HCT116 (cell line): ENCODE results near the gene PCP4. TPM values are rescaled to one million over a fixed set of nuclear protein-coding genes. Genes with fewer than 3 reads are reported as not detected.

Source experiments
- ATAC-seq: fragments of 200-7000 bp; cut with Tn5 transposase; 2 replicates; pipeline ENCODE4 v1.9.1; 2020; ENCODE audit warnings: mild to moderate bottlenecking, moderate library complexity
- BruUV-seq: library from RNA; stranded (reverse); fragments of 400-500 nt; replicated peaks from 2 replicates; lab custom pipeline; 2021; lab: Mats Ljungman, UMichigan
- CTCF ChIA-PET: fragments of 300-600 bp; sonication (Branson Sonifier 250); formaldehyde crosslinking; loops from one replicate; lab custom pipeline; 2021; ENCODE audit warnings: antibody characterized with exemption; lab: Charles Lee
- POLR2A ChIA-PET: fragments of 300-600, 350-600 bp; sonication (Branson Sonifier 250); formaldehyde crosslinking; loops from one replicate; lab custom pipeline; 2021; ENCODE audit warnings: antibody characterized with exemption; lab: Charles Lee
- RAD21 ChIA-PET, 2 experiments: fragments of 300-600 bp; sonication (Branson Sonifier 250); formaldehyde crosslinking; loops; one replicate each; lab custom pipeline; 2023; ENCODE audit warnings: low total read pairs in 2 of 2; ENCODE audit not compliant: uncharacterized antibody in 2 of 2, unreplicated experiment in 2 of 2, low non-redundant PET in 1 of 2; lab: Charles Lee
- DNase-seq: peaks from one replicate; pipeline ENCODE4 v3.0.0-alpha.2; 2010; ENCODE audit warnings: low read depth, low spot score
- H2AFZ ChIP-seq: fragments of 200-600 bp; shearing (Covaris generic), sonication (generic); 2 replicates; pipeline ENCODE4 v1.6.1; 2017; ENCODE audit warnings: low read depth, mixed run types, mixed read lengths, antibody characterized with exemption, low read length; ENCODE audit not compliant: poor library complexity, severe bottlenecking
- H3K27ac ChIP-seq: 2 replicates; pipeline ENCODE4 v1.5.1; 2012; ENCODE audit warnings: low read depth, low read length
- H3K27me3 ChIP-seq: fragments of 200-600 bp; sonication (generic); 2 replicates; pipeline ENCODE4 v1.6.1; 2016; ENCODE audit warnings: mixed run types, low read length, mixed read lengths; ENCODE audit not compliant: insufficient read depth
- H3K36me3 ChIP-seq, 2 experiments: fragments of 200-500 bp in 1 of 2; fragments of 200-600 bp in 1 of 2; sonication (Bioruptor generic) in 1 of 2; sonication (generic) in 1 of 2; 2 replicates each; pipeline versions ENCODE4 v1.5.1 to v1.6.1; 2014 to 2016; ENCODE audit warnings: low read length in 2 of 2, inconsistent platforms in 1 of 2, mixed read lengths in 1 of 2, mixed run types in 1 of 2; ENCODE audit not compliant: insufficient read depth in 2 of 2, control insufficient read depth in 1 of 2
- H3K4me1 ChIP-seq, 2 experiments: fragments of 200-600 bp in 1 of 2; sonication (generic) in 1 of 2; 2 replicates each; pipeline versions ENCODE4 v1.5.1 to v1.6.1; 2012 to 2017; ENCODE audit warnings: low read length in 2 of 2, inconsistent platforms in 1 of 2, mild to moderate bottlenecking in 1 of 2, mixed read lengths in 1 of 2, mixed run types in 1 of 2, moderate library complexity in 1 of 2; ENCODE audit not compliant: insufficient read depth in 2 of 2, control insufficient read depth in 1 of 2
- H3K4me2 ChIP-seq: fragments of 200-600 bp; sonication (generic); 2 replicates; pipeline ENCODE4 v1.6.1; 2017; ENCODE audit warnings: mixed run types, low read length, mixed read lengths
- H3K4me3 ChIP-seq, 2 experiments: fragments of 200-600 bp in 1 of 2; sonication (generic) in 1 of 2; replicated peaks in 1 of 2; 2 replicates each; pipeline ENCODE4 v1.5.1; 2011 to 2016; ENCODE audit warnings: low read length in 2 of 2, control low read depth in 1 of 2, low read depth in 1 of 2, mild to moderate bottlenecking in 1 of 2, mixed read lengths in 1 of 2, mixed run types in 1 of 2
- H3K79me2 ChIP-seq: fragments of 200-600 bp; sonication (generic); 2 replicates; pipeline ENCODE4 v1.6.1; 2017; ENCODE audit warnings: mild to moderate bottlenecking, mixed run types, low read length, moderate library complexity, mixed read lengths; ENCODE audit not compliant: insufficient read depth
- H3K9ac ChIP-seq: fragments of 200-600 bp; sonication (generic); 2 replicates; pipeline ENCODE4 v1.6.1; 2016; ENCODE audit warnings: low read length, mixed read lengths
- H3K9me2 ChIP-seq: fragments of 200-600 bp; sonication (generic), shearing (Covaris generic); 2 replicates; pipeline ENCODE4 v1.6.1; 2017; ENCODE audit warnings: mixed run types, mild to moderate bottlenecking, moderate library complexity; ENCODE audit not compliant: insufficient read depth
- H3K9me3 ChIP-seq, 2 experiments: fragments of 200-500 bp in 1 of 2; fragments of 200-600 bp in 1 of 2; sonication (Bioruptor generic) in 1 of 2; sonication (generic) in 1 of 2; 2 replicates each; pipeline ENCODE4 v1.6.1; 2014 to 2017; ENCODE audit warnings: low read length in 2 of 2, mixed read lengths in 2 of 2, inconsistent platforms in 1 of 2, low read depth in 1 of 2, mild to moderate bottlenecking in 1 of 2, mixed run types in 1 of 2, moderate library complexity in 1 of 2; ENCODE audit not compliant: control insufficient read depth in 1 of 2, insufficient read depth in 1 of 2
- H4K20me1 ChIP-seq: fragments of 200-600 bp; sonication (generic), shearing (Covaris generic); 2 replicates; pipeline ENCODE4 v1.6.1; 2017; ENCODE audit warnings: mixed run types, mild to moderate bottlenecking, moderate library complexity; ENCODE audit not compliant: insufficient read depth
- ATF3 ChIP-seq: IDR thresholded peaks from 2 replicates; pipeline ENCODE4 v1.6.1; 2012
- CBX3 ChIP-seq: IDR thresholded peaks from 2 replicates; pipeline ENCODE4 v1.6.1; 2012; ENCODE audit warnings: low read depth
- CEBPB ChIP-seq: IDR thresholded peaks from 2 replicates; pipeline ENCODE4 v1.6.1; 2012; ENCODE audit warnings: low read depth
- EGR1 ChIP-seq: IDR thresholded peaks from 2 replicates; pipeline ENCODE4 v1.6.1; 2012; ENCODE audit warnings: low read depth
- ELF1 ChIP-seq: IDR thresholded peaks from 2 replicates; pipeline ENCODE4 v1.6.1; 2012; ENCODE audit warnings: low read depth, borderline replicate concordance
- EZH2 ChIP-seq: fragments of 200-600 bp; sonication (generic); IDR thresholded peaks from 2 replicates; pipeline ENCODE4 v1.6.1; 2017; ENCODE audit warnings: antibody characterized with exemption, mixed run types
- EZH2phosphoT487 ChIP-seq: fragments of 200-600 bp; IDR thresholded peaks from 2 replicates; pipeline ENCODE4 v1.6.1; 2018; ENCODE audit warnings: antibody characterized with exemption, borderline replicate concordance
- JUND ChIP-seq: IDR thresholded peaks from 2 replicates; pipeline ENCODE4 v1.6.1; 2012
- POLR2A ChIP-seq: IDR thresholded peaks from 2 replicates; pipeline ENCODE4 v1.7.0; 2011; ENCODE audit warnings: borderline replicate concordance; ENCODE audit not compliant: insufficient read depth, insufficient read length; ENCODE audit errors: extremely low read depth
- POLR2AphosphoS5 ChIP-seq: IDR thresholded peaks from 2 replicates; pipeline ENCODE4 v1.6.1; 2011; ENCODE audit warnings: mild to moderate bottlenecking, low read depth, low read length, moderate library complexity
- RAD21 ChIP-seq: IDR thresholded peaks from 2 replicates; pipeline ENCODE4 v1.6.1; 2012; ENCODE audit warnings: low read depth, mild to moderate bottlenecking
- REST ChIP-seq: IDR thresholded peaks from 2 replicates; pipeline ENCODE4 v1.6.1; 2012; ENCODE audit warnings: low read depth
- SIN3A ChIP-seq: IDR thresholded peaks from 2 replicates; pipeline ENCODE4 v1.6.1; 2012; ENCODE audit warnings: low read depth
- SP1 ChIP-seq: IDR thresholded peaks from 2 replicates; pipeline ENCODE4 v1.6.1; 2012; ENCODE audit warnings: low read depth
- SRF ChIP-seq: IDR thresholded peaks from 2 replicates; pipeline ENCODE4 v1.6.1; 2012; ENCODE audit warnings: low read depth
- YY1 ChIP-seq: IDR thresholded peaks from 2 replicates; pipeline ENCODE4 v1.6.1; 2011; ENCODE audit warnings: low read length, low read depth, moderate library complexity, mild to moderate bottlenecking; ENCODE audit not compliant: insufficient replicate concordance; ENCODE audit errors: extremely low read depth
- ZFX ChIP-seq: fragments of 450-650 bp; IDR thresholded peaks from 2 replicates; pipeline ENCODE4 v1.6.1; 2017
- ZNF274 ChIP-seq: fragments of 200-500 bp; sonication (Bioruptor generic); IDR thresholded peaks from 2 replicates; pipeline ENCODE4 v1.6.1; 2014; ENCODE audit warnings: mild to moderate bottlenecking, low read depth, low read length, inconsistent platforms
- intact Hi-C: fragments of 100-400 bp; cut with micrococcal nuclease; formaldehyde crosslinking; loops from 2 replicates; pipeline ENCODE4 v1.10.0; 2022
- total RNA-seq: library from RNA; stranded (reverse); gene quantifications from one replicate; pipeline ENCODE4 v1.2.1, GENCODE V29; 2021; ENCODE audit not compliant: unreplicated experiment
- TF ChIP-seq, protein P1 (sequence below): IDR thresholded peaks from 2 replicates; pipeline ENCODE4 v1.6.1; 2012
- TF ChIP-seq, protein P2 (sequence below), 3 experiments: fragments of 200-600 bp in 1 of 3; sonication (generic) in 1 of 3; IDR thresholded peaks in 2 of 3; conservative IDR thresholded peaks in 1 of 3; 2 replicates each; pipeline ENCODE4 v1.5.1; 2012 to 2017; ENCODE audit warnings: low read depth in 2 of 3, low read length in 2 of 3, antibody characterized with exemption in 1 of 3, borderline replicate concordance in 1 of 3, control low read depth in 1 of 3, mild to moderate bottlenecking in 1 of 3, mixed read lengths in 1 of 3, mixed run types in 1 of 3, moderate library complexity in 1 of 3; ENCODE audit not compliant: insufficient read depth in 1 of 3

The PCP4 gene
- total RNA-seq, 1 experiment from 2014 or later, result not detected

- Histone ChIP-seq H3K36me3 (no peaks in the 10 kb centered on the region), H3K4me3 (no peak overlapping the region), H3K27me3 (no peaks in the 10 kb centered on the region), H3K79me2 (no peaks in the 10 kb centered on the region), H4K20me1 (no peaks in the 10 kb centered on the region), H3K4me1 (no peaks in the 10 kb centered on the region; a peak in 1 of 4 replicates), H3K9me2 (no peaks in the 10 kb centered on the region), H3K4me2 (no peak overlapping the region), H3K9ac (no peak overlapping the region), H3K9me3 (peaks cover 0 to 4% of the 10 kb centered on the region in 2 experiments; a peak in 1 of 4 replicates), H2AFZ (no peak overlapping the region), H3K27ac (no peak overlapping the region)
- DNase-seq (no peak), ATAC-seq (no peak)
- TF ChIP-seq ZNF274 (no peak), RAD21 (no peak), ZFX (no peak), POLR2A (no peak), SP1 (no peak), SRF (no peak), YY1 (no peak), CBX3 (no peak), EZH2phosphoT487 (no peak), REST (no peak), ATF3 (no peak), CEBPB (no peak), JUND (no peak), EGR1 (no peak), EZH2 (no peak), POLR2AphosphoS5 (no peak), ELF1 (no peak), SIN3A (no peak)
- TF ChIP-seq, protein P1, sequence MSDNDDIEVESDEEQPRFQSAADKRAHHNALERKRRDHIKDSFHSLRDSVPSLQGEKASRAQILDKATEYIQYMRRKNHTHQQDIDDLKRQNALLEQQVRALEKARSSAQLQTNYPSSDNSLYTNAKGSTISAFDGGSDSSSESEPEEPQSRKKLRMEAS, result no peak
- TF ChIP-seq, protein P2, sequence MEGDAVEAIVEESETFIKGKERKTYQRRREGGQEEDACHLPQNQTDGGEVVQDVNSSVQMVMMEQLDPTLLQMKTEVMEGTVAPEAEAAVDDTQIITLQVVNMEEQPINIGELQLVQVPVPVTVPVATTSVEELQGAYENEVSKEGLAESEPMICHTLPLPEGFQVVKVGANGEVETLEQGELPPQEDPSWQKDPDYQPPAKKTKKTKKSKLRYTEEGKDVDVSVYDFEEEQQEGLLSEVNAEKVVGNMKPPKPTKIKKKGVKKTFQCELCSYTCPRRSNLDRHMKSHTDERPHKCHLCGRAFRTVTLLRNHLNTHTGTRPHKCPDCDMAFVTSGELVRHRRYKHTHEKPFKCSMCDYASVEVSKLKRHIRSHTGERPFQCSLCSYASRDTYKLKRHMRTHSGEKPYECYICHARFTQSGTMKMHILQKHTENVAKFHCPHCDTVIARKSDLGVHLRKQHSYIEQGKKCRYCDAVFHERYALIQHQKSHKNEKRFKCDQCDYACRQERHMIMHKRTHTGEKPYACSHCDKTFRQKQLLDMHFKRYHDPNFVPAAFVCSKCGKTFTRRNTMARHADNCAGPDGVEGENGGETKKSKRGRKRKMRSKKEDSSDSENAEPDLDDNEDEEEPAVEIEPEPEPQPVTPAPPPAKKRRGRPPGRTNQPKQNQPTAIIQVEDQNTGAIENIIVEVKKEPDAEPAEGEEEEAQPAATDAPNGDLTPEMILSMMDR (IDR thresholded peaks at IDR 0.05 in 2 of 3, conservative IDR thresholded peaks at IDR 0.05 in 1 of 3; ENCODE audit: borderline replicate concordance in 1 of 3, insufficient read depth in 1 of 3, low read depth in 2 of 3, low read length in 2 of 3), result no peak
- intact Hi-C loops, result no loop called here
- POLR2A ChIA-PET, result no interaction called here
- CTCF ChIA-PET, result no interaction called here
- RAD21 ChIA-PET, result no interaction called here
- no TSS peak for BruUV-seq
Observed at GRCh38 chr21:39842741-39843459, 24.3 kb upstream of the PCP4 start.
